HL-60/S4 (cell line): ENCODE results near the gene TMEM167A.
"Not testable (repeated sequence)": the region's sequence is repeated elsewhere in the genome, so short reads cannot be mapped to it uniquely, and the experiment has no call there.

Experiments used
- in situ Hi-C: fragments of 300-500 bp; cut with MboI; formaldehyde crosslinking; loops from 2 replicates; pipeline ENCODE4 v1.14.3; 2022; ENCODE audit warnings: low sequenced_read_pairs

TMEM167A gene

GRCh38 chr5:83092619-83093018, 15.4 kb upstream of the TMEM167A start:
- in situ Hi-C loops: no loop called here

GRCh38 chr5:83090169-83090568, 13.0 kb upstream of the TMEM167A start:
- in situ Hi-C loops: no loop called here

DNA sequence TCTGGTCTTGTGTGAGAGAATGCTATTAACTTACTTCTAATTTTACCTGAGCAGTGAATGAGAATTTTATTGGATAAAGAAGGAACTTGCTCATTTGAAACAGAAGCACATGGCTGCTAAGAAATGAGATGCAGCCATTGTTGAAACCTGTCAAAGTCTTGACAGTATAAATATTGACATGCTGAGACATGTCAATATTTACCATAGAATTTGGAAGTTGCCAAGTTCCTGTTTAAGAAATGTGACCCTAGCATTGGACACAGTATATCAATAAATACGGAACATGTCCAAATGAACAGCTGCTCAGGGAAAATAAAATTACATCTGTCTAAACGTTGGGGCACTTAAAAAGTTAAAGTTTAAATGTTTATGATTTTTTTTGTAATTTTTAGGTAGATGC, 7.9 kb upstream of the TMEM167A start:
- in situ Hi-C loops: no loop called here

- in situ Hi-C loops: no loop called here
Observed at GRCh38 chr5:83084336-83084735, 7.1 kb upstream of the TMEM167A start.

GRCh38 chr5:83082750-83083149, 5.6 kb upstream of the TMEM167A start:
- in situ Hi-C loops: no loop called here

GRCh38 chr5:83077662-83078261, 568 bp upstream of the TMEM167A start:
- in situ Hi-C loops: no loop called here

DNA sequence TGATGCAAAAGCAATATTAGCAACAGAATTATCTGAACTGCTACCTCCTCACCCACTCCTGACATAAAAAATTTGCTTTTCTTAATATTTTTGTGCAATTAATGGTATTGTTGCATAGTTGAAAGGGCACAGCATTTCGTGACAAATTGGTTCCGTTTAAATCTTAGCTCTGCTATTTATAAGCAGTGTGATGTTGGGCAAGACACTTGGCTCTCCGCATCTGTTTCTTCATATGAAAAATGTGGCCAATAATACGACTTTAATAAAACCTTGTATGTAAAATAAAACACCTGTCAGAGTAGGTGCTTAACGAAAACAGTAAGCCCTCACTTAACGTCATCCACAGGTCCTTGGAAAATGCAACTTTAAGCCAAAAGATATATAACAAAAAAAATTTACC, 4.2 kb downstream of the TMEM167A start:
- in situ Hi-C loops: no loop called here

DNA sequence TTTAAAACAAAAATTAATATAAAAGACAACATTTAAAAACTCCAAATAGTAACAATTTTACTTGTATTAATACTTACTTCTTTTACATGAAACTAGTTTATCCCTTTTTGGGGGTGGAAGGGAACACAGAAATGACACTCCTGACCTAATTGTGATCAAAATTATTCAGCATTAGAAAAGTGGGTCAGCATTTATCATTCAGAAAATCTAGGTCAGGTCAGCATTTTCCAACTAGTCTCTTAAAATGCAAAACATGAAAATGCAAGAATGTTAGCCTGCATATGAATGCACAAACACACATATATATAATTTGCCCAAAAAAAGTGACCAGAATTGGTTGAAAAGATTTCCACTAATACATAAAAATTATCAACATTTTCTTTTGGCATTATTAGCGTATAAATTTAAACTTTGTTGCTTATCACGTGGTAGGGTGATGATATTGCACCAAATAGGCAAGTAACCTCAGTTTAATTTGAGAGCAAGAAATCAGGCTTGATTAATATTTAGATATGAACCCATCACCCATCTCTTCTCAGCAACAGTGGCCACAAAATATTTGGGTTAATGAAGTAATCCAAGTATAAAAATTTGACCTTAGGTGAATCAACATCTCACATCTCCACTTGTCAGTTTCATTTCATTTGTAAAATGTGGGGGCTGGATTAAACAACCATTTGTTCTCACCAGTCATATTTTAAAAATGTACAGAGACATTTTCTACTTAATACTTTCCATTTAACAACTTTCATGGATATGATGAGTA, 5.7 kb downstream of the TMEM167A start:
- in situ Hi-C loops: no loop called here

DNA sequence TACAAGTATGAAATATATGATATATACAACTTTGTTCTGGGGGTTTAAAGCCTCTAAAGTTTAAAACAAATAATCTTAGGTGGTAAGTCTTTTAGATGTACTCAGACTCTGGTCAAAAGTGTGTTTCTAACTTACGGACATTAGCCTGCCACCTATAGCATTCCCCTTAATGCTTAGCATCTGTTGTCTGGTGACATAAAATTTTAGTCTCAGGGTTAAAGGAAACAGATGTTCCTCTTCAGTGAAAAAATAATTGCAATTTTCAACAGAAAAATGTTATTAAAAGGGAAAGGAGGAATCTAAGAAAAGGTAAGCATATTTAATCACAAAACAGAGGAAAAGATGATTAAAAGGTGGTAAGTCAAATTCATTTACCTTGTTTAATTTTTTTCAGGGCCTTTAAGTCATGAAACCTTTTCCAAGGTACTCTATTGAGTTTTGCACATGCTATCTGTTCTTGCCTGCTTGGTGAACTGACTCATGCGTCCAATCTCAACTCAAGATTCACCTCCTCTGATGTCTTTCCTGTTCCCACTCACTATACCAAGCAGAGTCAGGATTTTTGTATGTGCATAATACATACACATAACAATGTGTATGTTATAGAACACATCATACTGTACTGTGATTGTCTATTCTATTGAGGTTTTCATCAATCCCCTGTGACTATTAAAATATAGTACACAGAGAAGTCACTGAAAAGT, 7.9 kb downstream of the TMEM167A start:
- in situ Hi-C loops: no loop called here

GRCh38 chr5:83067377-83067776, 9.8 kb downstream of the TMEM167A start:
- in situ Hi-C loops: not testable (repeated sequence)

- in situ Hi-C loops: no loop called here
Observed at GRCh38 chr5:83066548-83067110, 10.6 kb downstream of the TMEM167A start.

GRCh38 chr5:83059341-83059740, 17.9 kb downstream of the TMEM167A start:
- in situ Hi-C loops: no loop called here

DNA sequence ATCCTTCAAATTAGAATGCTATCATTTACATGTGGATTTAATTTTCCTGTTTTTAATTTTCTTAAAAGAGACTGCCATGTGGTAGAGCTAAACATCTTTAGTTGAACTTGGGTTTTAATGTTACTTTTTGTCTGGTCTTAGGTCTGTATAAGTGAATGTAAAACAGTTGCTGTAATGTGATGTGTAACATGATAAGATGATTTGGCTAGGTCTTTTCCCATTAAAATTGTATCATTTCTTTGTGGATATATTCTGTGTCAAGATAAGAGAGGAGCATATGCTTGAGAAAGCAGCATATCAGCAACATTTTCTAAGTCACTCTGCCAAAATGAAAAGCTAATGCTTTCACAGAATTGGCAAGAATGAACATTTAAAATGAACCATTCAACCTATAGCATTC, 18.5 kb downstream of the TMEM167A start:
- in situ Hi-C loops: no loop called here

GRCh38 chr5:83055166-83055565, 22.0 kb downstream of the TMEM167A start:
- in situ Hi-C loops: no loop called here

- in situ Hi-C loops: no loop called here
Observed at GRCh38 chr5:83050723-83051340, 26.4 kb downstream of the TMEM167A start.

- in situ Hi-C loops: no loop called here
Observed at GRCh38 chr5:83049370-83049885, 27.8 kb downstream of the TMEM167A start.

- in situ Hi-C loops: no loop called here
Observed at GRCh38 chr5:83048811-83049210, 28.4 kb downstream of the TMEM167A start.

DNA sequence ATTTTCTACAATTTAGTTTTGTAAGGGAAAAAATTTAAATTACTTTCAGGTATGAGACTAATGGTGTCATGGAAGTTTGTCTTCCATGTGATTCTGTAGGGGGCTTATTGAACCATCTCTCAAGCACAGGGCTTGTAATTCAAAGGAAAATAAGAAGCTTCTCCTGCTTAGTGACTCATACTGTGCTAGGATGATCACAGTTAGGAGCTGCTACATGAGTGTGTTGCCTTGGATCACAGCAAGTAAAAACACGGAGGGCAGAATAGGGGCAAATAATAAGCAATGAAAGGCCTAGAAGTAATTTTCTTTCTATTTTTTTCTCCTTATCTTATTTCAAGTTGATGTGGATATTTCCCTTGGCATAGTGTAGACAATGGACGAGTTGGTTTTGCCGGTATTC, 28.9 kb downstream of the TMEM167A start:
- in situ Hi-C loops: no loop called here

GRCh38 chr5:83044926-83045325, 32.3 kb downstream of the TMEM167A start:
- in situ Hi-C loops: no loop called here

GRCh38 chr5:83042507-83042906, 34.7 kb downstream of the TMEM167A start:
- in situ Hi-C loops: no loop called here

DNA sequence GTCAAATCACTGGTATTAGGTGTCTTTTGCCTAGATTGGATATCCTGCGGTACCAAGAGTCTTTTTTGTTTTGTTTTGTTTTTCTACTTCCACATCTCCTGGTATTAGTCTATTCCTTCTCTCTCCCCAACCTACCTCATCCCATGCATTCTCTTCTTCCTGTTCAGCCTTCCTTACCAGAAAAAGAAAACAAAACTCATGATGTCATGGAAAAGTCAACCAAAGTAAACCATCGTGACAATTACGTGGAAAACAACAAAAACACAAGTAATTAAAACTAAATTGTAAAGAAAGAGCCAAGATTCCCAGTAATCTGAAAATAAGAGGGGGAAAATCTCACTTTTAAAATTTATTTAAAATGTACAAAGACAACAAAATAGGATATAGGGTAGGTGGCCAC, 38.3 kb downstream of the TMEM167A start:
- in situ Hi-C loops: no loop called here
